HL-60 (cell line): Measurements from ENCODE around the gene ECHDC1.

Source experiments
- DNase-seq, 2 experiments: peaks; one replicate each; pipeline ENCODE4 v3.0.0-alpha.2; 2010 to 2020; ENCODE audit warnings: low read depth in 1 of 2, low spot score in 1 of 2
- H3K27ac ChIP-seq: fragments of 250-450 bp; sonication (Bioruptor Pico); replicated peaks from 2 replicates; pipeline ENCODE4 v1.5.1; 2020; ENCODE audit warnings: mild to moderate bottlenecking, moderate library complexity
- H3K27me3 ChIP-seq: fragments of 250-450 bp; sonication (Bioruptor Pico); 2 replicates; pipeline ENCODE4 v1.5.1; 2021; ENCODE audit warnings: mild to moderate bottlenecking, moderate library complexity; ENCODE audit not compliant: insufficient read depth, poor library complexity, severe bottlenecking
- H3K4me3 ChIP-seq: replicated peaks from 2 replicates; pipeline ENCODE4 v1.5.1; 2011; ENCODE audit warnings: mild to moderate bottlenecking, control low read depth, low read length; ENCODE audit not compliant: insufficient read depth
- CTCF ChIP-seq: IDR thresholded peaks from one replicate; pipeline ENCODE4 v1.5.1; 2011; ENCODE audit warnings: low read length, control low read depth, inconsistent platforms; ENCODE audit not compliant: insufficient read depth
- GABPA ChIP-seq: IDR thresholded peaks from 2 replicates; pipeline ENCODE4 v1.6.1; 2012; ENCODE audit warnings: low read depth
- POLR2AphosphoS5 ChIP-seq: IDR thresholded peaks from 2 replicates; pipeline ENCODE4 v1.6.1; 2012; ENCODE audit warnings: low read depth
- REST ChIP-seq: IDR thresholded peaks from 2 replicates; pipeline ENCODE4 v1.6.1; 2012; ENCODE audit warnings: low read depth; ENCODE audit not compliant: insufficient replicate concordance
- SPI1 ChIP-seq: IDR thresholded peaks from 2 replicates; pipeline ENCODE4 v1.6.1; 2012; ENCODE audit warnings: low read depth, mild to moderate bottlenecking, borderline replicate concordance

Gene ECHDC1

GRCh38 chr6:127291495-127291894, 51.9 kb downstream of the ECHDC1 start:
- Histone ChIP-seq H3K4me3 (no peak overlapping the region), H3K27ac (no peak overlapping the region), H3K27me3 (no peaks in the 10 kb centered on the region)
- DNase-seq = no peak
- no peak for TF ChIP-seq CTCF
- TF ChIP-seq SPI1 = no peak
- TF ChIP-seq POLR2AphosphoS5 = no peak
- no peak for TF ChIP-seq REST
- no peak for TF ChIP-seq GABPA

GRCh38 chr6:127290391-127291265, 52.8 kb downstream of the ECHDC1 start:
- Histone ChIP-seq H3K27ac (no peak overlapping the region), H3K4me3 (no peak overlapping the region), H3K27me3 (no peaks in the 10 kb centered on the region)
- no peak for DNase-seq
- TF ChIP-seq SPI1 (no peak), REST (no peak), GABPA (no peak), CTCF (no peak), POLR2AphosphoS5 (no peak)

GRCh38 chr6:127289934-127290333, 53.5 kb downstream of the ECHDC1 start:
- no peak overlapping the region for H3K27ac ChIP-seq
- DNase-seq = no peak

More at GRCh38 chr6:127289934-127290333, 53.5 kb downstream of the ECHDC1 start:
- Histone ChIP-seq H3K4me3 (no peak overlapping the region), H3K27me3 (no peaks in the 10 kb centered on the region)
- TF ChIP-seq POLR2AphosphoS5 = no peak
- no peak for TF ChIP-seq REST
- no peak for TF ChIP-seq GABPA
- no peak for TF ChIP-seq CTCF
- no peak for TF ChIP-seq SPI1
